ENCODE results near the gene GRM5.
"Not testable (repeated sequence)": the region's sequence is repeated elsewhere in the genome, so short reads cannot be mapped to it uniquely, and the experiment has no call there.

DNA sequence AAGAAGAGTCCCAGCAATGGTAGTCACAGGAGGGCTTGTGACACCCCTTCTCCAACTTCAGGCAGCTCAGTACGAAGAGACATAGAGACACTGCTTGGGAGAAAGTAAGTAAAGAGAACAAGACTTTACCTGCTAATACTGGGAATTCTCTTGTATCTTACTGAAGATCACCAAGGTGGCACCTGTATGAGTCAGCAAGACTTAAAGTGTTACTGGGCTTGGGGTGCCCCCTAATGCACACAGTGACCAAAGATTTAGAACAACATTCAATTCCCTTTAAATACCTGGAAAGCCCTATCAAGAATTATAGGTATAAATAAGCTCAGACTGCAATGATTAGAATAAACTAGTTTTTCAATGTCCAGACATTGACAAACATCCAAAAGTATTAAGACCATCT is 148.7 kb downstream of the GRM5 start:
- not testable (repeated sequence) for TF ChIP-seq CTCF (IDR thresholded peaks at IDR 0.05); EZH2 (IDR thresholded peaks at IDR 0.05; ENCODE audit: borderline replicate concordance, insufficient read depth, low read depth, low read length, poor library complexity, severe bottlenecking)
